Measurements from ENCODE around the gene RDH5. TPM values are rescaled to one million over a fixed set of nuclear protein-coding genes. Genes with fewer than 3 reads are reported as not detected.

Gene RDH5
- total RNA-seq, 1 donor from 2014 or later, result 3.6 TPM

GRCh38 chr12:55686366-55687010 lies 33.7 kb upstream of the RDH5 start:
- no peak for DNase-seq (ENCODE audit: low read depth)
- Histone ChIP-seq H3K27me3 (ENCODE audit: control insufficient read depth, insufficient read depth, low read length) (no peaks in the 10 kb centered on the region), H3K4me3 (ENCODE audit: low read depth, low read length) (no peak overlapping the region), H3K36me3 (ENCODE audit: control insufficient read depth, insufficient read depth, low read length) (no peaks in the 10 kb centered on the region)
- TF ChIP-seq CTCF (IDR thresholded peaks at IDR 0.05; ENCODE audit: insufficient read depth, low read length, poor library complexity, severe bottlenecking), result no peak

DNA sequence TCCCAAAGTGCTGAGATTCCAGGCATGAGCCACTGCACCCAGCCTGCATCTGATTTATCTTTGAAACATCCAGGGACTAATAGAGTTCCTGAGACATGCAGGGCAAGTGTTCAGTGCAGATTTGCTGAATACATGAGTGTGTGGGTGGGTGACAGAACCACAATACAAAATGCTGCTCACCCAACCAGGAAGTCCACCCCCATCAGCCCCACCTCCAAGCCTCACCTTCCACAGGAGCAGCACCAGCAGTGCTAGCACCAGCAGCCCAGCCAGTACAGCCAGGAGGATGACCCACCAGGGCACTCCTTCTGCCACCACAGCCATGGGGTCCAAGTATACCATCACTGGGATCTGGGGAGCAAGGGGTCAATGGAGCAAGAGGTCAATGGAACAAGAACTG lies 32.4 kb upstream of the RDH5 start:
- no peak for DNase-seq (ENCODE audit: low read depth)
- Histone ChIP-seq H3K4me3 (ENCODE audit: low read depth, low read length) (no peak overlapping the region), H3K27me3 (ENCODE audit: control insufficient read depth, insufficient read depth, low read length) (no peaks in the 10 kb centered on the region), H3K36me3 (ENCODE audit: control insufficient read depth, insufficient read depth, low read length) (no peaks in the 10 kb centered on the region)
- TF ChIP-seq CTCF (IDR thresholded peaks at IDR 0.05; ENCODE audit: insufficient read depth, low read length, poor library complexity, severe bottlenecking), result no peak

DNA sequence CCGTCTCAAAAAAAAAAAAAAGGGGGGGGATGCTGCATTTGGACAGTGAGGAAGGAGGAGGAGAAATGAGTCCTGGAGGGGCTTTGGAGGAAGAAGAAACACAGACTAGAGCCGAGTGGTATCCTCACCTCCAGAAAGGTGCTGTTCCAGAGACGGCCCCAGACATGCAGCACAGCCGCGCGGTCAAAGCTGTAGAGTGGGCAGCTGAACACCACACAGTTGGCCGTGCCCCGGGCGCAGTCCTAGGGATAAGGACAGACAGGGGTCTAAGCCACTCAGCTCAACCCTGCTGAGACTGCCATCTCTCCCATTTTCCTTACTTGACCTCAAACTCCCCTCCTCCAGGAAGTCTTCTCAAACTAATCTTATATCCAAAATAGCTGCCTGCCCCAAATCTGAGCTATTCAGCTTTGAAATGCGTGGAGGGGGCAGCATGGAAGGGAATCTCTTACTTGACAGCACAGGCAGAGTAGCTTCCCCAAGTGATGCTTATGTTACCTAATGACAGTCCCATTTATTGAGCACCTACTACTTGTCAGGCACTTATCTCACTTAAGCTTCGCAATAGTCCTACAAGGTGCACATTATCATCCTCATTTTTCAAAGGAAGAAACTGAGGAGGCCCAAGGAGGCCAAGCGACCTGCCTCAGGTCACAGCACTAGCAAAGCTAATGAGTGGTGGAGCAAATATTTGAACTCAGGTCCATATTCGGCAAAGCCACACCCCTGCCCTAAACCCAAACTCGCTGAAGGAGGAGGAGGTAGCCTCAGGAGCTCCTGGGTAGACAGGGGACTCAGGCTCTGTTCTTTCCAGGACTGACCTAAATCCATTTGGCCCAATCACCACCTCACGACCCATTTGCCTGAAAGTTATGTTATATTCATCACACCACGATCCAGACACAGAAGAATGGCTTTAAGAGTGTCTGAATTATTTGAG lies 31.2 kb upstream of the RDH5 start:
- Histone ChIP-seq H3K27me3 (ENCODE audit: control insufficient read depth, insufficient read depth, low read length) (no peaks in the 10 kb centered on the region), H3K36me3 (ENCODE audit: control insufficient read depth, insufficient read depth, low read length) (no peaks in the 10 kb centered on the region), H3K4me3 (ENCODE audit: low read depth, low read length) (no peak overlapping the region)
- no peak for TF ChIP-seq CTCF (IDR thresholded peaks at IDR 0.05; ENCODE audit: insufficient read depth, low read length, poor library complexity, severe bottlenecking)
- no peak for DNase-seq (ENCODE audit: low read depth)

DNA sequence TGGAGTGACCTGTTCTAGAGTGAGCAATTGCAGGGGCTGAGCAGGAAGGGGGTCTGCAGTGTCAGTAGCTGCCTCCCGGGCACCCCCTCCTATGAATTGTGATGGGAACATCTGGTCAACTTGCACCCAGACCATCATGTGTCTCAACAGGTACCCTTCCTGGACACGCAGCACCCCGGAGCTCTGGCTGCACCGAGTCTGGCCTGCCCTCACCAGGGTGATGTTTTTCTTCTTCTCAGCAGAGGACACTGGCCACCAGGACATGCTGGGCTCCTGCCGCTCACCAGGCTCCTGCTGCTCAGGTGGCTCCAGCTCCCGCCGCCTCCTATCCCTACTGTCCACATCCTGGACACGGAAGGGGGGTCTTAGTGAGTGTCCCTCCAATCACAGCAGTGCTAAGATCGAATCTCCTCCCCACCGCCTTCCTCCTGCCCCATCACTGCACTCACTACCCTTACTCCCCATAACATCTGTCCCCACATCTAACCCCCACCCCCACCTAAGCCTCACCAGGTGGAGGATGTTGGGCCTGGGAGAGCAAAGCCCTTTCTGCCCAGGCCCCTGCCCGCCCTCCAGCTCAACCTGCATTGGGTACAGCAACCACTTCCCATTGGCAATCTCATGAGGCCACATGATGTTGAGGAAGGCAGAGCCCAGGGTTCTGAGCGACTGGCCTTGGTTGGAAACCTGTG lies 27.4 kb upstream of the RDH5 start:
- Histone ChIP-seq H3K4me3 (ENCODE audit: low read depth, low read length) (no peak overlapping the region), H3K36me3 (ENCODE audit: control insufficient read depth, insufficient read depth, low read length) (no peaks in the 10 kb centered on the region), H3K27me3 (ENCODE audit: control insufficient read depth, insufficient read depth, low read length) (no peaks in the 10 kb centered on the region)
- DNase-seq (ENCODE audit: low read depth), result no peak
- TF ChIP-seq CTCF (IDR thresholded peaks at IDR 0.05; ENCODE audit: insufficient read depth, low read length, poor library complexity, severe bottlenecking), result no peak

- no peak for DNase-seq (ENCODE audit: low read depth)
- Histone ChIP-seq H3K27me3 (ENCODE audit: control insufficient read depth, insufficient read depth, low read length) (no peaks in the 10 kb centered on the region), H3K36me3 (ENCODE audit: control insufficient read depth, insufficient read depth, low read length) (no peaks in the 10 kb centered on the region), H3K4me3 (ENCODE audit: low read depth, low read length) (no peak overlapping the region)
- no peak for TF ChIP-seq CTCF (IDR thresholded peaks at IDR 0.05; ENCODE audit: insufficient read depth, low read length, poor library complexity, severe bottlenecking)
Measured at GRCh38 chr12:55693323-55694187, 26.6 kb upstream of the RDH5 start.

Measured in kidney epithelial cell (primary cell).